ENCODE measurements around the gene FBXO40.

FBXO40 gene

DNA sequence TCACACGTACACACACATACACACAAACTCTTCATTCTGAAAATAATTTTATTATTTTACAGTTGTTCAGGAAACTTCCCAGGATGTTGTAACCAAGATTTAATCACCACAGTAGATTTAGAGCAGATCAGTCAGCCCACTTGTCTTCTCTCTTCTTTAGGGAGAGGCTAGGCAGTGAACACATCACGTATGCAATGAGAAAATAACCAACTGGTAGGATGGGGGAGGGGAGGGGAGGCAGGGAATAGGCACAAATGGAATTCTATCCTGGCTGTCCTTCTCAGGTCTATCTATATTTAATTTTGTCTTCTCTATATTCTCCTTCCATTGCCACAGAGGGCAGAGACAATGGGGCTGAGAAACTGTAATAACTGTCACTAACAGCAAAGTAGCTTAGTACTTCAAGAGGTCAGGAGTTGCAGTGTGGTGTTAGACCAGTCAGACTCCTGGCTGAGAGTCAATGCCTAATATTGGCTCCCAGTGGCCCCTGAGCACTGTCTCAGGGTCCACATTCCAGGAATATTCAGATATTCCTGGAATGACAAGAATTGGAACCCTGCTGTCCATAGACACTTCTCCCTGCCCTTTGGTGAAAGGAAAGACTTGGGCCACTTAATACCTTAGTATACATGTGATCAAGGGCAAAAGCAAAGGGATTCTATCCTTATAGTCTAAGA, 70.1 kb downstream of the FBXO40 start:
- DNase-seq: no peak

DNA sequence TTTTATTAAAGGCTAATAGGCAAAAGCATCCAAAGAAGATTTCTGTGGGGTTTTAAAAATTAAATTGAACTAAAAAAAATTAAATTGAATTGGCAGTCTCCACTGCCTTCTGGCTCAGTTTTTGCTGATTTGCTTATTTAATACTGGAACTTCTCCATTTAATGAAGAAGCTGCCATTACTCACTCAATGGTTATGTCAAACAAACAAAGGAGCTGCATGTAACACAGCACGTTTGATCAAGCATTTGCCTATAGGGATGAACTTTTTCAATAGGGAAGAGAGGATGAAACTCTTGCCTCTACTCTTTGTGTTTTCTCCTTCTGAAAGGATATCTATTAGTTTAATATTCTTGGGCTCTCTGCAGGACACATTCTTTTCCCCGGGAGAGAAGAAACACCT, 72.3 kb downstream of the FBXO40 start:
- DNase-seq: no peak

DNA sequence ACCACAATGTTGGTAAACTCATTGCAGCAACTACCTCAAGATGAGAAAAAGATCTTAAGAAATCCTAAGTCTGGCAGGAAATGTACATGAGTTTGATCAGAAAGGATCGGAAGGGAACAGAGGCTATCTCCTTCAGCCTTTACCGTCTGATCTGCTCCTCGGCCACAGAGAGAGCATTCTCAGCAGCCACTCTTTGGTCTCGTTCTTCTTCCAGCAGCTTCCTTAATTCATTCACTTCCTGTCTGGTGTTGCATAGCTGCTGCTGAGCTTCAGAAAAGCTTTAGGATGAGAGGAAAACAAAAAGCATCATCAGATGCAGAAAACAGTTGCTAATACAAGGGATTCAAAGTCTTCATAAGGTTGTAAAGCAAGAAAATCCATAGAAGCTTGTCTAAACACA, 74.2 kb downstream of the FBXO40 start:
- no peak for DNase-seq

DNA sequence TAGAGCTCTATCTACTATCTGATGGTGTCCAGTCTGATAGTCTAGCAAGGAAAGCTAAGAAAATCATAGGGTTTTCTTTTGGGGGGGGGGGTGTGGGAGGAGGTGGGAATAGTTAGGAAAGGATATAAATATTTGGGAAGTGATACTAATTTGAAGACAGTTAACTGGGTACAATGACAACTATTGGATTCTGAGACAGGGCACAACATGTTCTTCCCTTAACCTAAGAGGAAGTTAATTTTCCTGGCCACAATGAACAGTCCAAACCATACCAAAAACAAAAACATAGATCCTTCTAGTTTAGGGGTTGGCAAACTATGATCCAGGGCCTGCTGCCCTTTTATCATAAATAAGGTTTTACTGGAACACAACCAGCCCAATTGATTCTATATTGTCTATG, 77.5 kb downstream of the FBXO40 start:
- no peak for DNase-seq

DNA sequence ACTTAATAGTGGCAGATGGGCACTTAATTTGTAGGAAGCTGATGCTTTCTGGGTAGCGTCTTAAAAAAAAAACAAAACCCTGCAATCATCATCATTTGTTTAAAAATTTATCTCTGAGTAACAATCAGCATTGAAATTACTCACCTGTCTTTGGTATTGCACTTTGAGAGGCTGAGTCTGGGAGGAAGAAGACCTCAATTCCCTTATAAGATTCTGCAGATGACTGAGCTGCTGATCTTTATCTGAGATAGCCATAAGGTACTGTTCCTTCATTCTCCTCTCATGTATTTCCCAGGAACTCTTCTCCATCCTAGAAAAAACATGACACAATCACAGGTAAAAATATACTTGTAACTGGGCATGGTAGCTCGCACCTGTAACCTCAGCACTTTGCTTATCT, 84.0 kb downstream of the FBXO40 start:
- DNase-seq: no peak

Data from stimulated activated CD4-positive, alpha-beta T cell treated with anti-CD3 and anti-CD28 coated beads, Interleukin-12 subunit alpha, Interleukin-12 subunit beta, amount 100 ng/mL, for 4 hours (primary cell).